GM19468 (cell line): ENCODE data around the gene ZSCAN22.
"Not testable (repeated sequence)": the region's sequence is repeated elsewhere in the genome, so short reads cannot be mapped to it uniquely, and the experiment has no call there.

ENCODE experiments used
- ATAC-seq: cut with Tn5 transposase; IDR thresholded peaks from one replicate; pipeline ENCODE4 v1.9.1; 2021; ENCODE audit warnings: mild to moderate bottlenecking, moderate library complexity, moderate number of reproducible peaks; ENCODE audit not compliant: unreplicated experiment; ENCODE audit errors: extremely low read depth

The ZSCAN22 gene

GRCh38 chr19:58317476-58318072 lies 9.2 kb upstream of the ZSCAN22 start:
- ATAC-seq = no peak

- no peak for ATAC-seq
These were observed 8.5 kb upstream of the ZSCAN22 start for GRCh38 chr19:58318297-58318696.

GRCh38 chr19:58319241-58319640 lies 7.6 kb upstream of the ZSCAN22 start:
- no peak for ATAC-seq

- no peak for ATAC-seq
These were observed 1.3 kb upstream of the ZSCAN22 start for GRCh38 chr19:58325311-58326022.

- ATAC-seq = no peak
These were observed 287 bp upstream of the ZSCAN22 start for GRCh38 chr19:58326501-58326913.

- ATAC-seq = no peak
These were observed 2.2 kb downstream of the ZSCAN22 start for GRCh38 chr19:58328999-58329398.

- ATAC-seq = no peak
These were observed 3.7 kb downstream of the ZSCAN22 start for GRCh38 chr19:58330458-58330857.

- ATAC-seq = no peak
These were observed 5.9 kb downstream of the ZSCAN22 start for GRCh38 chr19:58332697-58333096.

- no peak for ATAC-seq
These were observed 8.0 kb downstream of the ZSCAN22 start for GRCh38 chr19:58334691-58335249.

GRCh38 chr19:58335630-58336029 lies 8.8 kb downstream of the ZSCAN22 start:
- no peak for ATAC-seq

GRCh38 chr19:58336216-58336615 lies 9.4 kb downstream of the ZSCAN22 start:
- no peak for ATAC-seq

- ATAC-seq = no peak
These were observed 10.0 kb downstream of the ZSCAN22 start for GRCh38 chr19:58336820-58337219.

- ATAC-seq = no peak
These were observed 11.5 kb downstream of the ZSCAN22 start for GRCh38 chr19:58338336-58338735.

- ATAC-seq = no peak
These were observed 12.2 kb downstream of the ZSCAN22 start for GRCh38 chr19:58338825-58339558.

GRCh38 chr19:58345558-58345957 lies 18.8 kb downstream of the ZSCAN22 start:
- no peak for ATAC-seq

- peak; percentile 73 for ATAC-seq
These were observed 20.5 kb downstream of the ZSCAN22 start for GRCh38 chr19:58346961-58347929.

GRCh38 chr19:58348080-58348479 lies 21.3 kb downstream of the ZSCAN22 start:
- not testable (repeated sequence) for ATAC-seq

GRCh38 chr19:58349590-58349989 lies 22.8 kb downstream of the ZSCAN22 start:
- ATAC-seq = no peak

- no peak for ATAC-seq
These were observed 23.4 kb downstream of the ZSCAN22 start for GRCh38 chr19:58350001-58350861.
